Activated CD8-positive, alpha-beta memory T cell treated with anti-CD3 and anti-CD28 coated beads, Interleukin-2, amount 50 U/mL, for 1 hour (primary cell): ENCODE results near the gene PEPD.
"Not testable (repeated sequence)": the region's sequence is repeated elsewhere in the genome, so short reads cannot be mapped to it uniquely, and the experiment has no call there.

ENCODE experiments used
- DNase-seq: peaks from one replicate; pipeline ENCODE4 v3.0.0-alpha.2; 2020; ENCODE audit errors: extremely low read depth

Gene PEPD

GRCh38 chr19:33521480-33522370 is at the start of gene PEPD:
PEPD (minus strand) TSS chr19:33521791; CDS start chr19:33521760, 31 bp downstream.
- peak; percentile 43 for DNase-seq

GRCh38 chr19:33569821-33570220 is 48.2 kb upstream of the PEPD start:
- no peak for DNase-seq

DNA sequence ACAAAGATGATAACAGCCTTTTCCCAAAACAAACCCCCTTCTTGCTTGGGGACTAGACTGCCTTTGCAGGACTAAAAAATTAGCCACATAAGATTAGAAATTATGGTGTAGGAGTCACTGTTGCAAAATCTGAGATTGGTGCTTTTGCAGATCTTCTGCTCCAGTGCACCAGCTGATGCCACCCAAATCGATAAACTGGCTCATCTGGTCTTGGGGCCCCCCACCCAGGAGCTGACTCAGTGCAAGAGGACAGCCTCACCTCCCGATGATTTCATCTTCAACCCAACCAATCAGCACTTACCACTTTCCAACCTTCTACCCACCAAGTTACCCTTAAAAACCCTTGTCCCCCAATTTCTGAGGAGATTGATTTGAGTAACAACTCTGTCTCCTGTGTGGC is 47.1 kb upstream of the PEPD start:
- no peak for DNase-seq

DNA sequence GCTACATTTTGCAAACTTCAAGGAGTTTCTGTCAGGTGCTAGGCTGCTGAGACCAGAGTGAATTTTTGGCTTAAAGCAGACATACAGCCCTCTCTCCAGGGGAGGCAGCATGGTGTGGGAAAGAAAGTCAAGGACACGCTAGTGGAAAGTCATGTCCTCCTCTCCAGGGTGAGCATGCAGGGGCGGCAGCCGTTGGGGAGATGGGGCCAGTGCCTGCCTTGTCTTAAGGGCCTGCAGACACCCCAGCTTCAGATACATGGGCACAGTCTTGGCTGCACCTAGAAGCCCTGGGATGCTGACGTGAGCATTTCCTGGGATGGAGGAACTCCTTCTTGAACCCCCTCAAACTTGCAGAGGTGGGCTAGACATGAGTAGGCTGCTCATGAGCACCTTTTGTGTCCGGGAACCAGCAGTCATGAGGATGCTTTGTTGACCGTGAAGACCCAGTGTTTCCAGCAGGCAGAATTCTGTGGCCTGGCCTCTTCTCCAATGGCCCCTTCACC is 43.3 kb upstream of the PEPD start:
- no peak for DNase-seq

- DNase-seq = no peak
Measured at GRCh38 chr19:33562636-33563035, 41.0 kb upstream of the PEPD start.

DNA sequence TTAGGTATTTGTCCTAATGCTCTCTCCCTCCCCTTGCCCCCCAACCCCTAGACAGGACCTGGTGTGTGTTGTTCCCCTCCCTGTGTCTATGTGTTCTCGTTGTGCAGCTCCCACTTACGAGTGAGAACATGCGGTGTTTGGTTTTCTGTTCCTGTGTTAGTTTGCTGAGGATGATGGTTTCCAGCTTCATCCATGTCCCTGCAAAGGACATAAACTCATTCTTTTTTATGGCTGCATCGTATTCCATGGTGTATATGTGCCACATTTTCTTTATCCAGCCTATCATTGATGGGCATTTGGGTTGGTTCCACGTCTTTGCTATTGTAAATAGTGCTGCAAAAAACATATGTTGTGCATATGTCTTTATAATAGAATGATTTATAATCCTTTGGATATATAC is 40.1 kb upstream of the PEPD start:
- DNase-seq = not testable (repeated sequence)

GRCh38 chr19:33561261-33561660 is 39.7 kb upstream of the PEPD start:
- no peak for DNase-seq

GRCh38 chr19:33559996-33560395 is 38.4 kb upstream of the PEPD start:
- DNase-seq = no peak

DNA sequence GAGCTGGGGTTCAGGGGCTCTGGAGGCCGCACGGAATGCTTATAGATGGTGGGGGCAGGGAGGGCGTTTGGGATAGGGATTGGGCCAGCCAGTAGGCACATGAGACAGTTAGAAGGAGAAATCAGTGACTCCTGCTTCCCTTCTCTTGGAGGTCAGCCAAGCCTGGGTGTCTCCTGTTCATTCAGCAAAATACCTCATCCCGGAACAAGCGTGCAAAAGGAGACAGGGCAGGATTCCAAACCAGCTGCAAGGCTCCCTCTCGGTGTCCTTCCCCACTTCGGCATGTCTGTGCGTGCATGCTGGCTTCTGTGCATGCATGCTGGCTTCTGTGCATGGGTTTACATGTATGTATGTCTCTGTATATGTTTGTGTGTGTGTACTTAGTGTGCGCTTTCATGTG is 37.3 kb upstream of the PEPD start:
- DNase-seq = no peak

DNA sequence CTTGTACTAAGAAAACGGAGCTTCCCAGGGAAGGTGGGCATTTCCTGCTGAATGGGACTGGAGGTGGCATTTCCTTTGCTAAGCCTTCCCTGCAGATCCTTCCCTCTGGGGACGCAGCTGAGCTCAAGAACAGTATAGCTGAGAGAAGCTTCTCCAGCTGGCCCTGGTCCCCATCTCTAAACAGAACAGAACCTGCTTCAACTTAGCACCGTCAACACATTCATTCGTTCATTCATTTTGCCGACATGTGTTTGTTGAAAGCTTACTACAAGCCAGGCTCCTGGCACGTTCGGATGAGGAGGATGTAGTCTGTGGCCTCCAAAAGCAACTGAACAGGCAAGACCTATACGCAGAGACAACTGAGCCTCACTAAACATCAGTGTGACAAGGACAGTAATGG is 36.6 kb upstream of the PEPD start:
- DNase-seq = no peak

DNA sequence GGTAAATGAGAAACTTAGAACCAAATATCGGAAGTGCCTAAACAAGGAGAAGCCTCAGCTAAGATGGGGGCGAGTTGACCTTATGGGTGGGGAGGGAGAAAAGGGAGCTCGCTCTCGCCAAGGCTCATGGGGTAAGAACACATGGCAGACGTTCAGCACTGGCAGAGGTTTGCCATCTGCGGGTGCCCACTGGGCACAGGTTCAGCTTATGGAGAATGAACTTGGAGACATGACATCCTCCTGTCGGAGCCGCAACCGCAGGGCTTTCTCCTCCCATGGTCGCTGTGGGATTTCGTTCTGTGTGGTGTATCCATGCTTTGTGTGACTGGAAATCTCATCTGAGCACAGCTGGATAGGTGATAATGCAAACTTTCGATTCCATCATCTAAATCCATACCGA is 36.1 kb upstream of the PEPD start:
- no peak for DNase-seq

DNA sequence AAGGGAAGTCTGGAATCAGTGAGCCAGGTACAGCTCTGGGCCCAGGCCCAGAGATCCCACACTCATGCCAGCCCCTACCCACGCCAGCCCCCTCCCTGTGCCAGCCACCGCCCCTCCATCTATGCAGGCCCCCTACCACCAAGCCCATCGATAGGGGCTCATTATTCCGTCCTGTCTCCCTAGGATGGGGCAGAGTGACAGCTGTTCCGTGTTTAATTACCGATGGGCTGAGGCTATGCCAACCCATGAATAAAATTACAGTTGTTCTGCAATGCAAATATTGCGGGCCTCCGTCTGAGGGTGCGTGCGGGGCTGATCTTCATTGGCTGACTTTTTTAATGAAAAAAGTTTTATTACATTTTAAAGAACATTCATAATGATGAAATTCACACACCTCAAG is 35.6 kb upstream of the PEPD start:
- DNase-seq = no peak

GRCh38 chr19:33556261-33556660 is 34.7 kb upstream of the PEPD start:
- DNase-seq = no peak

DNA sequence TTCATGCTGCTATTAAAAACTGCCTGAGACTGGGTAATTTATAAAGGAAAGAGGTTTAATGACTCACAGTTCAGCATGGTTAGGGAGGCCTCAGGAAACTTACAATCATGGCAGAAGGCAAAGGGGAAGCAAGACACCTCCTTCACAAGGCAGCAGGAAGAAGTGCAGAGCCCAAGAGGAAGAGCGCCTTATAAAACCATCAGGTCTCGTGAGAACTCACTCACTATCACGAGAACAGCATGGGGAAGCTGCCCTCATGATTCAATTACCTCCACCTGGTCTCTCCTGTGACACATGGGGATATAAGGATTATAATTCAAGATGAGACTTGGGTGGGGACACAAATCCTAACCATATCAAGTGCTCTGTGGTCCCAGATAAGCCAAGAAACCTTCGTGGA is 34.1 kb upstream of the PEPD start:
- not testable (repeated sequence) for DNase-seq

DNA sequence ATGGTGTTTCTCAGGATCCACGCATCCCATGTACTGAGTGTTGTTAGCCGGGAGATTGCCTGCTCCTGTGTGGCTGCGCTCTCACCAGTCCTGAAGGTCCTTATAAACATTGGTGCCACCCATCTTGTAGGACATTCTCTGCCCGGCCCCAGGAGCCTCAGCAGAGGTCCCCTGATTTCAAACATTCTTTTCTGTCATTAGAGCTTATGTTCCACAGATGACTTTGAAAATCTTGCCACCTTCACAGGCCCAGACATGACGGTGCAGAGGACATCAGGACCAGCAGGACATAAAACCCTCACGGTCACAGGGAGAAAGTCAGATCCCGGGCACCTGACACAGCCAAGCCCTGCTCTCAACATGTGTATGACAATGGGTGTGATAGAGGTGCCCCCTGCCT is 33.2 kb upstream of the PEPD start:
- no peak for DNase-seq

GRCh38 chr19:33554391-33554790 is 32.8 kb upstream of the PEPD start:
- DNase-seq = no peak

DNA sequence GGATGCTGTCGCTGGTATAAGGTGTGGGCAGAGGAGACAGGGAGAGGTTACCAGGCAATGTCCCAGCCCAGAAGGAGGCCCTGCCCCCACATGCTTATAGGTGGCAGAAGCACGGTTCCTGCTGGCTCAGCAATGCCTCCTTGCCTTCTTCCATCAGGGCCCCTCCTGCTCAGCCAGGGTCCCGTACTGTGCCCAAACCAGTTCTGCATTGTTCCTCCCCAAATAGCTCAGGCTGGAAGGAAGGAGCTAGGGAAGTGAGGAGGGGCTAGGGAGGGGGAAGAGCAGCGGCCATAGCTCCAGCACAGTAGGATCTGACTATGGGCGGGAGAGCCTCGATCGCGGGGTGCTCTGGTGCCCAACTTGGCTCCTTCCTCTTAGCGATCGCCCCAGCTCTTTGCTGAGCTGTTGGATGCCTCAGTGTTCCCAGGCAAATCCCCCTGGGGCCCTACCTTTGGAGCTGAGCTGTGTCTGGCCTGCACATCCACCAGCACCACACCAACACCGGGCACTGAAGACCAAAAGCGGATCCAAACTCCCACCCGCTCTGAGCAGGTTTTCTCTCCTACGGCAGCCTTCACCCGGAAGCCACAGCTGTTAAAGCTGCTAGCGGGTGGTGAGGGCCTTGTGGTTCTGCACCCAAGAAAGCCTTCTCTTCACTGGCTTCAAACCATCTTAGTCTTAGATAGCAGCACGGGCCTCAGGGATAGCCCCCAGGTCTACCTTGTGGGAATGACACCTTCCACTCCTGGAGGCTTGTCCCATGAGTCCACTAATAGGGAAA is 32.1 kb upstream of the PEPD start:
- no peak for DNase-seq

- DNase-seq = no peak
Measured at GRCh38 chr19:33552928-33553279, 31.3 kb upstream of the PEPD start.

DNA sequence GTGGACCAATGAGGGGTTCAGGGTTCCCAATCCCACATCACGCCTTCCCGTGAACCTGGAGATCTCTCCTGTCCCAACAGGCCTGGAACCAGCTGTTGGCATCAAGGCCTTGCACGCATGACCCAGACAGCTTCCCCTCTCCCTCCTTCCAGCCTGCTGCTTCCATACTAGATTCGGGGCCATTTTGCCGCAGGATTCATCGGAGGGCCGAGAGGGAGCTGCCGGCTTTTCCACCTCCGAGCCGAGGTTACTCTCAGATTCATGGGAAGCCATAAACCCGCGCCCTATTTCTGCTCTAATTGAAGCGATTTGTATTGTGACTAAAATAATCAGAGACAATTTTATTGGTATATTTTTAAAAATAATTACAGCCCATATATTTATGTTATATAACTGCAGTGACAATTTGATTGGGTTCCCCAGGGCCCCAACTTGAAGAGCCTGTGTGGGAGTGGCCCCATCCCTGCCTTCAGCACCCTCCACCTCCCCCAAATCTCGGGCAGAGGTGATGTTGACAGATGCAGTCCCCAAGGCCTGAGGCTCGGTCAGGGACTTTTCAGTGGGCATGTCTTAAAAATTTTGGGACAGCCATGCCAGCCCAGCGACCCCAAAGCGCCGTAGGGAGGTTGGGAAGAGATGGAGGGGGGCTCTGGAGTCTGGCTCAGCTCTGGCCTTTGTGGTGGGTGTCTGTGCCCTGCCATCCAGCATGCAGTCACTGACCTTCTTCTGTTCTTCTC is 30.8 kb upstream of the PEPD start:
- DNase-seq = no peak

DNA sequence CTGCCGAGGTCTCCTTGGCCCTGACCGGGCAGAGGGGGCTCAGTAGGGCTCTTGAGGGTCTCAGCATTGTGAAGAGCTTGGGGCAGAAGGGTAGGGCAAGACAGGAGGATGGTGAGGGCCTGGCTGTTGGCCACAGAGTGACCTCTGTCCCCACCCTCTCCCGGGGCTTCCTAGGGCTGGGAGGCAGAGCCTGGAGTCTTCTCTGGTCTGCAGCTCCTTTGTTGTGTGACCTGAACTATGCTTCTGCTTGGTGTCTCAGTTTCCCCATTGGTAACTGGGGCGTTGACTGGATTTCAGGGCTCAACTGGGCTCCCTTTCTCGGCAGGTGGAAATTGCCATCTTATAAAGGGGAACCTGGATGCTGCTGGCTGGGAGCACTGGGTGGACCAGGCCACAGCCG is 30.1 kb upstream of the PEPD start:
- no peak for DNase-seq

DNA sequence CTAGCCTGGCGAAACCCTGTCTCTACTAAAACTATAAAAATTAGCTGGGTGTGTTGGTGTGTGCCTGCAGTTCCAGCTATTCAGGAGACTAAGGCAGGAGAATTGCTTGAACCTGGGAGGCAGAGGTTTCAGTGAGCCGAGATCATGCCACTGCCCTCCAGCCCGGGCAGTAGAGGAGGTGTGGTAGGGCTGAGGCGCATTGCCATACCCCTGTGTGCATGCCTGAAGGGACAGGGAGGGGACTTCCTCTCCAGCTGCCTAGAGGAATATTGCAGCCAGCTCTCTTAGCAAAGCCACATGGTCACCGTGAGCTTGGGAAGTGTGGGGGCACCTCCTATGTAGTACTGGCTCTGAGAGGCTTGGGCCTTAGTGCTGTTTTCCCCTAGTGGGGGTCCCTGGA is 29.2 kb upstream of the PEPD start:
- DNase-seq = no peak

DNA sequence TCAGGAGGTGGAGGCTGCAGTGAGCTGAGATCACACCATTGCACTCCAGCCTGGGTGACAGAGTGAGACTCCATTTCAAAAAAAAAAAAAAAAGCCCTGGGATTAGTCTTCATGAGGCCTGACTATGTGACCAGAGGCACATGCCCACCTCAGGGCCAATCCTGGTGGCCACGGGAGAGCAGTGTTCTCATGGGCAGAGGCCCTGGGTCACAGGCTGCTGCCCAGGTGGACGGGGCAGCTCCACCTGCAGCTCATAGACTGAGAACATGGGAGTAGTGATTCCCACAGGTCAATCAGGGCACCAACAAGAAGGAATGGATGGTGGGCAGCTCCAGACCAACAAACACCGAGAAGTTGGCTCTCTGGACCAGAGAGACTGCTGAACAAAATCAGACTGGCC is 26.1 kb upstream of the PEPD start:
- no peak for DNase-seq
